Upper lobe of right lung (tissue), 1 donor: ENCODE results near the gene KCTD7. TPM values are rescaled to one million over a fixed set of nuclear protein-coding genes. Genes with fewer than 3 reads are reported as not detected.
A peak's percentile ranks its signal among the peaks of the same experiment; 100 is the strongest.
"Not testable (repeated sequence)": the region's sequence is repeated elsewhere in the genome, so short reads cannot be mapped to it uniquely, and the experiment has no call there.

Experiments
- ATAC-seq: fragments of 200-7000 bp; cut with Tn5 transposase; one replicate; pipeline ENCODE4 v1.9.1; 2020; ENCODE audit warnings: mild to moderate bottlenecking, moderate library complexity
- DNase-seq: peaks from one replicate; pipeline ENCODE4 v3.0.0-alpha.2; 2020
- H3K27ac ChIP-seq: fragments of 200-600 bp; one replicate; pipeline ENCODE4 v1.8.0; 2022
- H3K27me3 ChIP-seq: fragments of 200-600 bp; one replicate; pipeline ENCODE4 v1.8.0; 2022; ENCODE audit warnings: mild to moderate bottlenecking
- H3K36me3 ChIP-seq: fragments of 200-600 bp; one replicate; pipeline ENCODE4 v1.8.0; 2022
- H3K4me1 ChIP-seq: fragments of 200-600 bp; one replicate; pipeline ENCODE4 v1.8.0; 2022
- H3K4me3 ChIP-seq: fragments of 200-600 bp; one replicate; pipeline ENCODE4 v1.8.0; 2022; ENCODE audit warnings: mild to moderate bottlenecking
- H3K9me3 ChIP-seq: fragments of 200-600 bp; one replicate; pipeline ENCODE4 v1.8.0; 2022
- intact Hi-C: fragments of 100-400 bp; cut with DNase I; formaldehyde crosslinking; loops from one replicate; pipeline ENCODE4 v1.11.0; 2022
- total RNA-seq: library from RNA; stranded (reverse); fragmentation: NEBNext Ultra II Directional; extraction: Animal tissue kit (Norgen Biotek cat#: 25700); gene quantifications from one replicate; pipeline ENCODE4 v1.2.1, GENCODE V29; 2021
- TF ChIP-seq, protein P1 (sequence below): fragments of 200-600 bp; IDR thresholded peaks from one replicate; pipeline ENCODE4 v1.8.0; 2022; ENCODE audit warnings: antibody characterized with exemption
- donor health status: DM: no; HTN: yes; CAD: no; lungs with severe emphysema.

KCTD7 gene
- total RNA-seq, 1 donor from 2014 or later: 12.5 TPM

DNA sequence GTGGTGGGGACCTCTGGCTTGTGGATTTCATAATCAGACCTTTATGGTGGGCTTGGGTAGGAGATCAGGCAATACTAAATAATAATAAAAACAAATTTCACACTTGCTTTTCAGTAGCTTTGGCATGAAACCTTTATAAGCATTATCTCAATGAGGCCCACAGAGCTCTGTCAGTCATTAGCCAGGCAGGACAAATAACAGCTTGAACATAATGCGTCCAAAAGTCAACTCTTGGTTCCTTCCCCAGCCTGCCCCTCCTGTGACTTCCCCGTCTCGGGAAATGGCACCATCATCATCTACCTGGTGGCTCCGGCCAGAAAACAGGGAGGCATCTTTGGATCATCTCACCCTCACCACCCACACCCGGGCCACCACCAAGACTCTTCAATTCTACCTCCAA lies 40.8 kb downstream of the KCTD7 start:
- Histone ChIP-seq H3K9me3 (no peaks in the 10 kb centered on the region), H3K27me3 (no peaks in the 10 kb centered on the region), H3K36me3 (no peaks in the 10 kb centered on the region), H3K4me1 (no peaks in the 10 kb centered on the region), H3K27ac (no peak overlapping the region), H3K4me3 (no peak overlapping the region)
- DNase-seq (no peak), ATAC-seq (no peak)
- TF ChIP-seq, protein P1, sequence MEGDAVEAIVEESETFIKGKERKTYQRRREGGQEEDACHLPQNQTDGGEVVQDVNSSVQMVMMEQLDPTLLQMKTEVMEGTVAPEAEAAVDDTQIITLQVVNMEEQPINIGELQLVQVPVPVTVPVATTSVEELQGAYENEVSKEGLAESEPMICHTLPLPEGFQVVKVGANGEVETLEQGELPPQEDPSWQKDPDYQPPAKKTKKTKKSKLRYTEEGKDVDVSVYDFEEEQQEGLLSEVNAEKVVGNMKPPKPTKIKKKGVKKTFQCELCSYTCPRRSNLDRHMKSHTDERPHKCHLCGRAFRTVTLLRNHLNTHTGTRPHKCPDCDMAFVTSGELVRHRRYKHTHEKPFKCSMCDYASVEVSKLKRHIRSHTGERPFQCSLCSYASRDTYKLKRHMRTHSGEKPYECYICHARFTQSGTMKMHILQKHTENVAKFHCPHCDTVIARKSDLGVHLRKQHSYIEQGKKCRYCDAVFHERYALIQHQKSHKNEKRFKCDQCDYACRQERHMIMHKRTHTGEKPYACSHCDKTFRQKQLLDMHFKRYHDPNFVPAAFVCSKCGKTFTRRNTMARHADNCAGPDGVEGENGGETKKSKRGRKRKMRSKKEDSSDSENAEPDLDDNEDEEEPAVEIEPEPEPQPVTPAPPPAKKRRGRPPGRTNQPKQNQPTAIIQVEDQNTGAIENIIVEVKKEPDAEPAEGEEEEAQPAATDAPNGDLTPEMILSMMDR: no peak
- intact Hi-C loops: no loop called here

DNA sequence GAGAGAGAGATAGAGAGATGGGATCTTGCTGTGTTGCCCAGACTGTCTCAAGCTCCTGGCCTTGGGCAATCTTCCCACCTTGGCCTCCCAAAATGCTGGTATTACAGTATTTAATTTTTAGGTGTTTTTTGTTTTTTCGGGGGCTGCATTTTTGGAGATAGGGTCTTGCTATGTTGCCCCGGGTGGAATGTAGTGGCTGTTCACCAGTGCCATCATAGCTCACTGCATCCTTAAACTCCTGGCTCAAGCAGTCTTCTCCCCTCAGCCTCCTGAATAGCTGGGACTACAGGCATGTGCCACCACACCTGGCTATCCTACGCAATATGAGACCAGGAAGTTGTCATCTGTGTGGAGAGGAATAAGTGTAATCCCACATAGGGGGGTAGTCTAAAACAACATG lies 42.4 kb downstream of the KCTD7 start:
- TF ChIP-seq, protein P1: no peak
- Histone ChIP-seq H3K27ac (no peak overlapping the region), H3K9me3 (no peaks in the 10 kb centered on the region), H3K27me3 (no peaks in the 10 kb centered on the region), H3K4me3 (no peak overlapping the region), H3K4me1 (no peaks in the 10 kb centered on the region), H3K36me3 (no peaks in the 10 kb centered on the region)
- ATAC-seq (no peak), DNase-seq (no peak)
- intact Hi-C loops: no loop called here

DNA sequence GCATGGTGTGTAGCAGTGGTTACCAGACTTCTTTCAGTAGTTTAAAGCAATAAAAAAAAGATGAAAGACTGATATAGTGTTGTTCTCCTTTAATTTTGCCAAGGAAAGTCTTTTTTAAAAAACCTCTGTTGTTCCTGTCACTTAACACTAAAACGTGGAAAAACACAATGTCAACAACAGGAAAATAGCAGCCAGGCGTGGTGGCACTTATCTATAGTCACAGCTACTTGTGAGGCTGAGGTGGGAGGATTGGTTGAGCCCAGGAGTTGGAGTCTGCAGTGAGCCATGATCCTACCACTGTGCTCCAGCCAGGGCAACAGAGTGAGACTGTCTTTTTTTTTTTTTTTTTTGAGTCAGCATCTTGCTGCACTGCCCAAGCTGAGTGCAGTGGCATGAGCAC lies 42.8 kb downstream of the KCTD7 start:
- H3K27me3 ChIP-seq, ATAC-seq, H3K27ac ChIP-seq, H3K36me3 ChIP-seq, intact Hi-C loops, H3K4me3 ChIP-seq, H3K4me1 ChIP-seq, H3K9me3 ChIP-seq, DNase-seq: not testable (repeated sequence)

DNA sequence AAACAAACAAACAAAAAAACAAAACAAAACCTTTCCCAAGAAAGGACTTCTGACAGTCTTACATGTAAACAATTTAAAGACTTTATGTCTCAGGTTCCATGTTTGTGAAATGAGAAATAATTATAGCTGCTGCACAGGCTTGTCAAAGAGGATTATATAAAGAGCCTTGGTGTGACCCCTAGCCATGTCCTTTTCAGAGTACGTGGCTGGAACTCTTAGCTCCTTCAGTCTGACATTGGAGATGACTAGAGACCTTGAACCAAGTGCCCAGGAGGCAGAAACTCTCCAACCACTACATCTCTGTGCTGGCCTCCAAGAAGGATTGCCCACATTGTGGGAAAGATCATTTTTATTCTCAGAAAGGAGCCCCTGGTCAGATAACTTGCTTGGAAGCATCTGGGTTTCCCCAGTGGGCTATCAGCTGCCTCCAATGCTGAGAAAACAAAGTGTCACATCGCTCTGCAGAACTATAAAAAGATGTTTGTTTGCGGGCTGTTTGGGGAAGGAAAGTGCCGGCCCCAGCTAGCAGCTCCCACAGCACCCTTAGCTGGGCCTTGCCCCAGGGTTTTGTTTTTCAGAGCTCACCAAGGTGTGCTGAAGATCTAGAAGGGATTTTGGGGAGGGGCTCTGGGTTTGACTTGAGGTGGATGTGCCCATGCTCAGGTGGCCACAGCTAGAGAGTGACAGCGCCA lies 43.9 kb downstream of the KCTD7 start:
- DNase-seq, H3K36me3 ChIP-seq, H3K9me3 ChIP-seq, H3K27me3 ChIP-seq, intact Hi-C loops, H3K4me3 ChIP-seq, H3K4me1 ChIP-seq, H3K27ac ChIP-seq, ATAC-seq: not testable (repeated sequence)

DNA sequence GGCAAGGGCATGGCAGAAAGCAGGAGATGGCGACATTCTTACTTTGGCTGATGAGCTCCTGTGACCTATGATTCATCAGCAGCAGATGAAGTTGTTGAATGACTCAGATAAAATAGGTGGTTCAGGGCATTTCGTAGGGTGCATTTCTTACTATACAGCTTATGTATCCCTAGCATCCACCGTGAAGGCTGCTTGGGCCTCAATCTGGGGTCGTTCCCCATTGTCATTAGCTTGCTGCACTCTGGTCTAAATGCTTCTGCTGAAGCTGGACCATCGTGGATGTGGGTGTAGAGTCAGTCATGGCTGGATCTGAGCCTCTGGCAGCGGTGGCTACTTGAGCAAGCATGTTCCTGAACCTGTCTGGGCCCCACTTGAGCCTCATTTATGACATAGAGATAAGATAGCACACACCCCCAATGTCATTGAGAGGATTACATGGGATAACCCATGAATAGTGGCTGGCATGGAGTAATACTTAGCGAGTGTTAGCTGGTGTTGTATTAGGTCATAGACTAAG lies 44.5 kb downstream of the KCTD7 start:
- H3K36me3 ChIP-seq, intact Hi-C loops, H3K4me3 ChIP-seq, DNase-seq, H3K27me3 ChIP-seq, H3K9me3 ChIP-seq, H3K27ac ChIP-seq, H3K4me1 ChIP-seq: not testable (repeated sequence)
- ATAC-seq: peak; percentile 32

DNA sequence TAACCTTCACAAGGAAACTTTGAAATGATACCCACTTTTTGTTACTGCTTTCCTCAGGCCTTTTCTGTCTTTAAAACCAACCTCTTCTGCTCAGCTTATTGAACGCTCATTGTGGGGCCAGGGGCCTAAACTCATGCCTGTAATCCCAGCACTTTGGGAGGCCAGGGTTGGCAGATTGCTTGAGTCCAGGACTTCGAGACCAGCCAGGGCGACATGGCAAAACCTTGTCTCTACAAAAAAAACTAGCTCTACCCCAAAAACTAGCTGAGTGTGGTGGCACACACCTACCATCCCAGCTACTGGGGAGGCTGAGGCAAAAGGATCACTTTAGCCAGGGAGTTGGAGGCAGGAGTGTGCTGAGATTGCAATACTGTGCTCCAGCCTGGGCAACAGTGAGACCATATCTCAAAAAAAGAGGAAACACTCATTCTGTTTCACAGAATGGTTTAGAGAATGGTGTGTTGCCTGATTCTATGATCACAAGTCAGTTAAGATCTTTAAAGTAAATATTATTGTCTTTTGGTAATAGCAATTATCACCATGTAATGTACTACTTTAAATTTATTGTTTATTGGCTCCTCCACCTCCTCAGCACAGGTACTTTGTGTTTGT lies 51.1 kb downstream of the KCTD7 start:
- no peaks in the 10 kb centered on the region for H3K36me3 ChIP-seq
- TF ChIP-seq, protein P1: no peak
- no peaks in the 10 kb centered on the region for H3K27me3 ChIP-seq
- H3K9me3 ChIP-seq: no peaks in the 10 kb centered on the region
- peaks cover 10% of the 10 kb centered on the region for H3K4me1 ChIP-seq
- no peak for DNase-seq
- no peak overlapping the region for H3K27ac ChIP-seq
- intact Hi-C loops: no loop called here
- no peak overlapping the region for H3K4me3 ChIP-seq
- ATAC-seq: no peak

DNA sequence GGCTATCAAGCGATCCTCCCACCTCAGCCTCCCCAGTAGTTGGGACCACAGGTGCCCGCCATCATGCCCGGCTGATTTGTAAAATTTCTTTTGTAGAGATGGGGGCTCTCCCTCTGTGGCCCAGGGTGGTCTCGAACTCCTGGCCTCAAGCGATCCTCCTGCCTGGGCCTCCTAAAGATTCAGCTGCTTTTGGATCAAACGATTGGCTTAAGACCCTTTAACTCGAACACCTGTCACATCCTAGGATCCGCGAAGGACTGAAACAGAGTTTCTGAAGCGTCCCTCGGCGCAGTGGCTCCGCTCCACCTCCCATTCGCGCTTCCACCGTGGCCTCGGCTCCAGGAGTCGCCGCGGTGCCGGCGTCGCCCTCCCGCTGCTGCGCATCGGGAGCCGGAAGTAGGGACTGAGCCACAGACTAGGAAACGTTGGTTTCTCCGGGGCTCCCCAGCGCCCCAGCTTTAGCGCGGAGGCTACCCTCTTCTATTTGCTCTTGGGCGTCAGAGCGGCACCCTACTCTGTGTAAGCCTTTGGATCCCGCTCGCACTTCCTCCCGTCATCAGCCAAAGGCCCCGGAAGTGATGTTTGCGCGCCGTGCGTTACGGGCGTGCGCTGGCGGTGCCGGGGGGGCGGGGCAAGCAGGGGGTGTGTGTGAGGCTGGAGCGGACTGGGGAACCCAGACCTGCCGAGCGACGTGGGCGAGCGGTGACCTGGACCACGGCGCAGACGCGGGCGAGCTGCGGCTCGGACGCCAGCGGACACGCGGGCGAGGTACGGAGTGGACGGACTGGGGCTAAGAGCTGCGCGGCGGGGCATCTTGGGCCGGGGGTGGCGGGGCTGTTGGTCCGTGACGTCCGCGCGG lies 53.0 kb downstream of the KCTD7 start:
- DNase-seq (peak; percentile 99), ATAC-seq (peak; percentile 99)
- intact Hi-C loops: no loop called here
- Histone ChIP-seq H3K36me3 (no peaks in the 10 kb centered on the region), H3K4me1 (peaks cover 10% of the 10 kb centered on the region), H3K4me3 (peak overlapping the region; percentile 95), H3K27ac (peak overlapping the region; percentile 97), H3K9me3 (no peaks in the 10 kb centered on the region), H3K27me3 (no peaks in the 10 kb centered on the region)
- TF ChIP-seq, protein P1: no peak
